Activated CD4-positive, alpha-beta memory T cell treated with anti-CD3 and anti-CD28 coated beads, Interleukin-2, amount 10 ng/mL, durations not matched to agents 7 days and 5 days (primary cell): ENCODE results near the gene LIPE. TPM values are rescaled to one million over a fixed set of nuclear protein-coding genes. Genes with fewer than 3 reads are reported as not detected.
"Not testable (repeated sequence)": the region's sequence is repeated elsewhere in the genome, so short reads cannot be mapped to it uniquely, and the experiment has no call there.

Experiments used
- CTCF ChIA-PET: fragments of 350-600 bp; sonication (Branson Sonifier 250); formaldehyde crosslinking; loops from one replicate; lab custom pipeline; 2021; ENCODE audit warnings: antibody characterized with exemption, inconsistent platforms; lab: Charles Lee
- POLR2A ChIA-PET: fragments of 350-600 bp; sonication (Branson Sonifier 250); formaldehyde crosslinking; loops from one replicate; lab custom pipeline; 2021; ENCODE audit warnings: antibody characterized with exemption; lab: Charles Lee
- DNase-seq: peaks from one replicate; pipeline ENCODE4 v3.0.0-alpha.2; 2020
- H3K27ac Mint-ChIP-seq: one replicate; pipeline ENCODE4 v1.8.0; 2021; ENCODE audit warnings: mild to moderate bottlenecking, mixed read lengths
- H3K27me3 Mint-ChIP-seq: one replicate; pipeline ENCODE4 v1.8.0; 2021; ENCODE audit warnings: mixed read lengths
- H3K36me3 Mint-ChIP-seq: one replicate; pipeline ENCODE4 v1.8.0; 2021; ENCODE audit warnings: low read depth, mixed read lengths
- H3K4me1 Mint-ChIP-seq: one replicate; pipeline ENCODE4 v1.8.0; 2021; ENCODE audit warnings: mixed read lengths
- H3K4me3 Mint-ChIP-seq: one replicate; pipeline ENCODE4 v1.8.0; 2021; ENCODE audit warnings: mild to moderate bottlenecking, mixed read lengths
- H3K9me3 Mint-ChIP-seq: one replicate; pipeline ENCODE4 v1.8.0; 2021; ENCODE audit warnings: mixed read lengths
- total RNA-seq, 2 experiments: library from RNA; stranded (reverse); gene quantifications; one replicate each; pipeline ENCODE4 v1.2.3, GENCODE V29; 2021

Gene LIPE
- total RNA-seq, 2 experiments from 2014 or later, result 34.7 to 37.2 TPM

DNA sequence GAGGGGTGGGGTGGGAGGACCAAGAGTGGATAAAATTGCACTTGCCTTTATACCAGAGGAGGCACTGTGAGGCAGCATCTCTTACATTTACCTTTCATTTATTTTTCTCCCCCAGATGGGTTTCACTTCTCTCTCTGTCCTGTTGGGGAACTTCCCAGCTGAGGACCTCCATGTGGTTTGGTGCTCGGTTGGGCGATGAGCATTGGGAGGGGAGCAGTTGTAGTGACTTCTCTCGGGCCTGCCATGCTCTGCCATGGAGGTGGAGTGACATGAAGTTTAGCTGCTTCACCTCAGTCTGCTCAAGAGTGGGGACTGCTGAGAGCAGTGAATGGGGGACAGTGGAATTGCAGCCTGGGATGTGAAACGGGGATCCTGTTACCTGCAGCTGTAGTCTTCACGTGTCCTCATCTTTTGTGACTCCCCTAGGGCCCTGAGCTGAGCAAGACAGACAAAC is 38.7 kb upstream of the LIPE start:
- Mint-ChIP-seq H3K27me3 (no peaks in the 10 kb centered on the region), H3K36me3 (no peaks in the 10 kb centered on the region), H3K9me3 (no peaks in the 10 kb centered on the region), H3K4me3 (no peak overlapping the region), H3K27ac (no peak overlapping the region), H3K4me1 (peaks cover 33% of the 10 kb centered on the region)
- ChIA-PET POLR2A (interaction anchor here (1.3 to 2.0 kb wide), 3 partner anchors 9 to 63 kb away, joined by 3 to 9 read pairs (median 4); partner anchors contain the start of gene CEACAM1), CTCF (interaction anchor here (0.5 to 2.2 kb wide), 6 partner anchors 16 to 431 kb away, joined by 3 to 9 read pairs (median 4); partner anchors contain the start of gene CEACAM1)
- no peak for DNase-seq

DNA sequence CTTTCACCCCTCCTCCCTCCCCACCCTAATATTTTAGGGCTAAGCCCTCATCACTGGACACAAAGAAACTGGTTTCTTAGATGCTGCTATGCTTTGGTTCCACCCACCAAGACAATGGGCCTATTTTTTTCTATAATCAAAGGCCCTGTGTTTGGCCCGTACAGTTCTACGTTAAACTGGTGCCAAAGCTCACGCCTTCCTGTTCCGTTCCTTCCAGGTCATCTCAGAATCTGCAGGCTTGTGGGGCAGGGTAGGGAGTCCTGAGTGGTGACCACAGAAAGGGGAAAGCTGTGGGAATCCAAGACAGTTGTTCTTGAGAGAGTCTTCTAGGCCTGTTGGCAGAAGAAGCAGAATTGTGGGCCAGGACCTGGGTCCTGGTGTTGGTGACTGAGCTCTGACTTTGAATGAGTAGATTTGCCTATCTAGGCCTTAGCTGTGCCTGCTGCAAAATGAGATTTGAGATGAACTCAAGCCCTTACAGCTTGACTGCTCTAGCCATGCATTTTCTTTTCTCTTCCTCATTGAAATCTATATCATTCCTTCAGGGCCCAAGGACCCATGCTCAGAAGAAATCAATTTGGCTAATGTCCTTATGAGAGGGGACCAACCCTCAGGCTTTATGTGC is 34.6 kb upstream of the LIPE start:
- no peak for DNase-seq
- Mint-ChIP-seq H3K9me3 (no peaks in the 10 kb centered on the region), H3K27me3 (peaks cover 2% of the 10 kb centered on the region), H3K27ac (no peak overlapping the region), H3K36me3 (no peaks in the 10 kb centered on the region), H3K4me3 (no peak overlapping the region), H3K4me1 (peaks cover 14% of the 10 kb centered on the region)
- ChIA-PET CTCF (interaction anchor here (1.7 kb wide), 1 partner anchor 67 kb away, joined by 6 read pairs; no protein-coding TSS in a partner anchor), POLR2A (no interaction called here)

DNA sequence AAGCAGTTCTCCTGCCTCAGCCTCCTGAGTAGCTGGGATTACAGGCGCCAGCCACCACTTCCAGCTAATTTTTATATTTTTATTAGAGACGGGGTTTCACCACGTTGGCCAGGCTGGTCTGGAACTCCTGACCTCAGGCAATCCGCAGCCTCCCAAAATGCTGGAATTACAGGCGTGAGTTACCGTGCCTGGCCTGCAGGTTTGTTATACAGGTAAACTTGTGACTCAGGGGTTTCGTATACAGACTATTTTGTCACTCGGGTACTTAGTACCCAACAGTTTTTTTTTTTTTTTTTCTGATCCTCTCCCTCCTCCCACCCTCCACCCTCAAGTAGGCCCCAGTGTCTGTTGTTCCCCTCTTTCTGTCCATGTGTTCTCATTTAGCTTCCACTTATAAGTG is 34.0 kb upstream of the LIPE start:
- POLR2A ChIA-PET, H3K27me3 Mint-ChIP-seq, H3K36me3 Mint-ChIP-seq, H3K4me3 Mint-ChIP-seq, H3K27ac Mint-ChIP-seq, H3K9me3 Mint-ChIP-seq, DNase-seq: not testable (repeated sequence)
- peaks cover 10% of the 10 kb centered on the region for H3K4me1 Mint-ChIP-seq
- CTCF ChIA-PET, result interaction anchor here (1.7 kb wide), 1 partner anchor 68 kb away, joined by 6 read pairs; no protein-coding TSS in a partner anchor

DNA sequence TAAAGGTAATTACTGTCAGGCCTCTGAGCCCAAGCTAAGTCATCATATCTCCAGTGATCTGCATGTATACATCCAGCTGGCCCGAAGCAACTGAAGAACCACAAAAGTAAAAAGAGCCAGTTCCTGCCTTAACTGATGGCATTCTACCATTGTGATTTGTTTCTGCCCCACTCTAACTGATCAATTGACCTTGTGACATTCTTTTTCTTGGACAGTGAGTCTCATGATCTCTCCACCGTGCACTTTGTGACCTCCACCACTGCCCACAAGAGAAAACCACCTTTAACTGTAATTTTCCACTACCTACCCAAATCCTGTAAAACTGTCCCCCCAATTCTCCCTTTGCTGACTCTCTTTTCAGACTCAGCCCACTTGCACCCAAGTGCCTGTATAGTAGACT is 32.7 kb upstream of the LIPE start:
- Mint-ChIP-seq H3K27me3 (peaks cover 2% of the 10 kb centered on the region), H3K4me3 (no peak overlapping the region), H3K4me1 (peaks cover 18% of the 10 kb centered on the region), H3K36me3 (no peaks in the 10 kb centered on the region), H3K9me3 (no peaks in the 10 kb centered on the region), H3K27ac (no peak overlapping the region)
- POLR2A ChIA-PET, result no interaction called here
- no peak for DNase-seq
- CTCF ChIA-PET, result interaction anchor here (3.2 kb wide), 1 partner anchor 69 kb away, joined by 15 read pairs; the partner anchor contains the start of gene CEACAM1

DNA sequence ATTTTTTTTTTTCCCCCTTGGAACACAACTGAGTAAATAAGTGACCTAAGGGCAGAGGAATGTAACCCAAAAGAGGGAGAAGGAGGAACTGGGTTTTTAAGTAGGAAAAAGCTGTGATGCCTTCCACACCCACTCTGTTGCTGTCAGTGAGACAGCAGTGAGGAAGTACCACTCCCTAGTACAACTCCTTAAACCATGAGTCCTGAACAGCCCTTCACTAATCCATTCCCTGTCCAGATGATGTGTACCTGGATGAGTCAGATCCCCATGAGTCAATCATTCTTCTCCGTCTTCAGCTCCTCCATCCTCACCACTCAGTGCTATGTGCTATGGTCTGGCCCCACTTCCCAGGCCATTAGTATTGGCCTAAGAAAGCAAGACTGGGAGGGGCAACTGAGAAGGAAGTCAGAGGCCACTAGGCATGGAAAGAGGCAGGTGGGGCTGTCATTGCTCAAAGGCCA is 28.5 kb upstream of the LIPE start:
- ChIA-PET CTCF (interaction anchor here (1.0 to 7.7 kb wide), 6 partner anchors 11 to 87 kb away, joined by 3 to 198 read pairs (median 5); partner anchors contain the start of gene CEACAM1), POLR2A (interaction anchor here (1.1 to 2.1 kb wide), 5 partner anchors 11 to 80 kb away, joined by 3 to 8 read pairs (median 4); no protein-coding TSS in a partner anchor)
- Mint-ChIP-seq H3K27me3 (peaks cover 2% of the 10 kb centered on the region), H3K9me3 (no peaks in the 10 kb centered on the region), H3K36me3 (no peaks in the 10 kb centered on the region), H3K27ac (no peak overlapping the region), H3K4me3 (no peak overlapping the region), H3K4me1 (peaks cover 48% of the 10 kb centered on the region)
- DNase-seq, result no peak

DNA sequence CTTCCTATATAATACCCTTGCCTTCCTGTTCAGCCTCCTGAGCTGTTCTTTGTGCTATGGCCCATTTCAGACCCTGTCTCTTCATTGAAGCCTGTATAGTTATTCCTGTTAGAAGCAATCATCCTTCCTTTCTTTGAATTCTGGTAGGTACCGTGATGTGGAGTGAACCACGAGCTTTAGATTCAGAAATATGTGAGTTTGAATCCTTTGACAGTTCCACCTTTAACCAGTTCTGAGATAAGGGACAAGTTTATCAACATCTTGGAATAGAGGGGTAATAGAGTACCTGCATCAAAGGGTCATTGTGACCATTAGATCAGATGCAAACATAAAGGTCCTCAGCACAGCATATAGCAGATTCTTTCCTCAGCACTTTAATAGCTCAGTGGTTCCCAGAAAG is 27.9 kb upstream of the LIPE start:
- no peak for DNase-seq
- Mint-ChIP-seq H3K9me3 (no peaks in the 10 kb centered on the region), H3K4me1 (peaks cover 47% of the 10 kb centered on the region), H3K36me3 (no peaks in the 10 kb centered on the region), H3K27ac (no peak overlapping the region), H3K4me3 (no peak overlapping the region), H3K27me3 (peaks cover 2% of the 10 kb centered on the region)
- ChIA-PET CTCF (interaction anchor here (0.6 to 7.7 kb wide), 8 partner anchors 12 to 107 kb away, joined by 3 to 198 read pairs (median 4); partner anchors contain the start of gene CEACAM1), POLR2A (interaction anchor here (0.7 to 2.1 kb wide), 6 partner anchors 9 to 80 kb away, joined by 3 to 8 read pairs (median 4); no protein-coding TSS in a partner anchor)

DNA sequence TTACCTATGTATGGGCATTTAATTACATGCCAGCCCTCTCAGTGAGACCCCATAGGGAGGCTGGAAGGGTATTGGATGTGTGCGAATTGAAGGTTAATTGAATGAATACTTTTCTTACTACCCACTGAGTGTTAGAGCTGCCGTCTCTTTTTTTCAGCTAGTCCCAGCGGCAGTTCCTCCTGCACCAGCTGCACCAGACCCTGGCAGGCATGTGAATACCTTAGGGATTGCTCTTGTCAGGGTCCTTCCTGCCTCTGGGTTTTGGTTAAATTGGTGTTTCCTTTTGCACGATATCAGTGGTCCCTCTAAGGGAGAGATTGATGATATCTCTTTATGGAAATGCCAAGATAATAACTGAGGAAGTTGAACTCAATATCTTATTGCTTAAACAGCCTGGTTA is 25.4 kb upstream of the LIPE start:
- Mint-ChIP-seq H3K27ac (no peak overlapping the region), H3K36me3 (no peaks in the 10 kb centered on the region), H3K4me3 (no peak overlapping the region), H3K4me1 (peaks cover 45% of the 10 kb centered on the region), H3K9me3 (no peaks in the 10 kb centered on the region), H3K27me3 (no peaks in the 10 kb centered on the region)
- DNase-seq, result no peak
- ChIA-PET CTCF (interaction anchor here (0.6 to 7.7 kb wide), 6 partner anchors 11 to 89 kb away, joined by 3 to 198 read pairs (median 4); partner anchors contain the start of gene CEACAM1), POLR2A (interaction anchor here (4.0 kb wide), 1 partner anchor 77 kb away, joined by 41 read pairs; the partner anchor contains the start of gene CEACAM1)

DNA sequence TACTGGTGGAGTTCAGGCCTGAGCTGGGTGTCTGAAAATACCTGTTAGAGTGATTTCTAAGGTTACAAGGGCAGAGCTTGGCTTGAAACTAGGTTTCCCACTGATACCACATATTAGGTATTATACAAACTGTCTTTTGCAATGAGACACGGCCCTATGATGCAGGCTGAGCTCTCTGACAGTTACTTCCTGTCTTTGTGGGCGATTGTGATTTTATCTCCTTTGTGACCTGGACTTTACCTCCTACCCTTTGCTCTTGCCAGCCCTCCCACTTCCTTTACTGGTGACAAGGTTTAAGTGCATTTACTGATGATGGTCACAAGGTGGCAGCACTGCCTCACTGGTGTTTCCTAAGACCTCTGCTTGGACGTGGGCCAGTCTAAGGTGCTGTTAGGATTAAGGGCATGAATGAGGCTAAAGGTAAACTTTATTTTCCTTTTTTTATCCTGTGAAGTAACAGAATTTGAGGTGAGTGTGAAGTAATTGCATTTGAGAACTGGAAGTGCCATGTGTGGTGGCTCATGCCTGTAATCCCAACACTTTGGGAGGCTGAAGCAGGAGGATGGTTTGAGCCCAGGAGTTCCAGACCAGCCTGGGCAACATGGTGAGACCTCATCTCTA is 23.2 kb upstream of the LIPE start:
- ChIA-PET POLR2A (interaction anchor here (0.8 to 4.0 kb wide), 9 partner anchors 9 to 87 kb away, joined by 3 to 41 read pairs (median 4); partner anchors contain the start of gene CEACAM1), CTCF (interaction anchor here (0.6 to 7.7 kb wide), 38 partner anchors 8 to 318 kb away, joined by 3 to 198 read pairs (median 5); partner anchors contain the start of genes CEACAM1 and POU2F2)
- Mint-ChIP-seq H3K36me3 (no peaks in the 10 kb centered on the region), H3K4me1 (peaks cover 35% of the 10 kb centered on the region), H3K4me3 (no peak overlapping the region), H3K27ac (no peak overlapping the region), H3K27me3 (no peaks in the 10 kb centered on the region), H3K9me3 (no peaks in the 10 kb centered on the region)
- peak; percentile 87 for DNase-seq

DNA sequence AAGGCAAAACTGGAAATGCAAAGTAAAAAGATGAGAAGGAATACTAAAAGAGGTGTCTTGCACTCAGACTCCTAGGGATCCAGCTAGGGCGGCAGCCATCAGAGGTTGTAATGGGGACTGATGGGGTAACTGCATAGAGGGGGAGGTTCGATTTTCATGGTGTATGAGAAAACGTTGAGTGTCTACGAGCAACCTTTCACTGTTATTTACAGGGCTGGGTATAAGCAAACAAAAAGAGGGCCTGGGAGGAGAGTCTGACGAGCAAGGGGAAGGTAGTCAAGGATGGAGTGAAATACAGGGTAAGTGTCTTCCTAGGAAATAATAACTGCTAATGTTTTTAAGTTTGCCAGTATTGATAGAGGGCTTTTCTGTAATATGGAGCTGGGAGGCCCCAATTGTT is 21.1 kb upstream of the LIPE start:
- H3K4me1 Mint-ChIP-seq, result peaks cover 20% of the 10 kb centered on the region
- H3K27ac Mint-ChIP-seq, H3K9me3 Mint-ChIP-seq, POLR2A ChIA-PET, DNase-seq, H3K27me3 Mint-ChIP-seq, H3K4me3 Mint-ChIP-seq, H3K36me3 Mint-ChIP-seq: not testable (repeated sequence)
- CTCF ChIA-PET, result interaction anchor here (1.5 to 3.7 kb wide), 2 partner anchors 7 to 10 kb away, joined by 4 to 91 read pairs; no protein-coding TSS in a partner anchor

DNA sequence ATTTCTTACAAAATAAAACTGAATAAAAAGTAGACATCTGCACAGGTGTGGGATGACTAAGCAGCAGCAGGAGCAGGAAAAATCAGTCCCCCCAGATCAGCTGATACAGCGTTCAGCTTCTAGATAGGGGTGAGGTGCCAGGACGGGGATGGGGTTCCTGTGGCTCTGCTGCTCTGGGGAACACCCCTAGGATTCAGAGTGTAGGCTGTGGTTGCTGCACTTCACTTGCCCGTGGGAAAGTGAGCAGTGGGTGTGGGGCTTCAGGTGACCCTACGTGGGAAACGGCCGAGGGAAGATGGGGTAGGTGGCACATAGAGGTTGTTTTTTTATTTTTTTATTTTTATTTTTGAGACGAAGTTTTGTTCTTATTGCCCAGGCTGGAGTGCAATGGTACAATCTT is 18.8 kb upstream of the LIPE start:
- POLR2A ChIA-PET, result no interaction called here
- no peaks in the 10 kb centered on the region for H3K36me3 Mint-ChIP-seq
- no peak for DNase-seq
- no peak overlapping the region for H3K4me3 Mint-ChIP-seq
- H3K27me3 Mint-ChIP-seq, result peaks cover 5% of the 10 kb centered on the region
- no peak overlapping the region for H3K27ac Mint-ChIP-seq
- CTCF ChIA-PET, result interaction anchor here (0.7 to 1.3 kb wide), 2 partner anchors 22 to 83 kb away, joined by 3 to 6 read pairs; partner anchors contain the start of gene CEACAM1
- peaks cover 11% of the 10 kb centered on the region for H3K4me1 Mint-ChIP-seq
- no peaks in the 10 kb centered on the region for H3K9me3 Mint-ChIP-seq

DNA sequence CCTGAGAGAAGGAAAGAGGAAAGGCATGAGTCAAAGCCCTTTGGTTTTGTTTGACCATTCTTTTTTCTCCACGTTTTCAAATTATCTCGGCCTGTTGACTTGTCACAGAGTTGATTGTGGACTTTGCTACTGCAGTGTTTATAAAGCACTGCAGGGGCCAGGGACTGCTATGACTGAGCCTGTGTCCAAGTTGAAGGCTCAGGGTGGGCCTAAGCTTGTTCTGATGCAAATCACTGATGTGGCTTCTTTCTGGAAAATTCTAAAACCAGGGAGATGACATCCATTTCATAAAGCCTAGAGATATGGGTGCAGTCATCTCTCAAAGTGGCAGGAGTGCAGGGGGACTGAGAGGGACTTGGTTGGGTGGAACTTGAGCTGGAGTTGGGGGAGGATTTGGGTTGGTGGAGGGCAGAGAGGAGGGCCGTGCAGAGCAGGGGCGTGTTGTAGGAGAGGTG is 16.8 kb upstream of the LIPE start:
- ChIA-PET POLR2A (no interaction called here), CTCF (interaction anchor here (0.8 kb wide), 1 partner anchor 87 kb away, joined by 4 read pairs; no protein-coding TSS in a partner anchor)
- no peaks in the 10 kb centered on the region for H3K9me3 Mint-ChIP-seq
- H3K4me3 Mint-ChIP-seq, result no peak overlapping the region
- H3K27ac Mint-ChIP-seq, result no peak overlapping the region
- H3K36me3 Mint-ChIP-seq, result no peaks in the 10 kb centered on the region
- no peak for DNase-seq
- H3K4me1 Mint-ChIP-seq, result peaks cover 24% of the 10 kb centered on the region
- peaks cover 5% of the 10 kb centered on the region for H3K27me3 Mint-ChIP-seq

DNA sequence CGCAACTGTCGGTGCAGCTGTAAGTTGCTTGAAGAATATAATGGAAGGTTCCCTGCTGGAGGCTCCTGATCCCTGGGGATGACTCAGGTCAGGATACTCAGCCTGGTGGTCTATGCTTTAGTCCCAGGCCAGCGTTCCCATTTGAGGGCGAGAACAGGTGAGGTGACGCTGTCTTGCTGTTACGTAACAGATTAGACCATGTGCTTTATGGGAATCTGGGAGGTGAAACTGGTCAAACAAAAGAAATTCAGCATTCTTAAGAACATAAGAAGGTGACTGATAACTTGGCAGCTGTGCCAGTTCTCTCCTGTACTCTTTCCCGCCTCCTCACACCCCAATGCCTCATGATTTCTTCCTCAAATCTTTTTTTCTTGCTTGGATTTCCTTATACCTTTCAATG is 15.6 kb upstream of the LIPE start, which contains the start of gene CXCL17:
Gene CXCL17, minus strand, starts transcription at position 114 of the 400 bp plus-strand sequence. CDS start 114 bp downstream, outside the sequence.
- DNase-seq, result no peak
- POLR2A ChIA-PET, result no interaction called here
- H3K27ac Mint-ChIP-seq, result no peak within 1 kb of the TSS
- CTCF ChIA-PET, result interaction anchor here (0.7 to 3.0 kb wide), 5 partner anchors 7 to 124 kb away, joined by 3 to 91 read pairs (median 18); partner anchors contain the start of gene CEACAM1
- H3K4me1 Mint-ChIP-seq, result peaks cover 29% of the 10 kb centered on the region
- H3K9me3 Mint-ChIP-seq, result no peaks in the 10 kb centered on the region
- no peaks in the 10 kb centered on the region for H3K36me3 Mint-ChIP-seq
- no peak within 1 kb of the TSS for H3K4me3 Mint-ChIP-seq
- peaks cover 5% of the 10 kb centered on the region for H3K27me3 Mint-ChIP-seq
